ENCODE results near the gene RERE.

The RERE gene

DNA sequence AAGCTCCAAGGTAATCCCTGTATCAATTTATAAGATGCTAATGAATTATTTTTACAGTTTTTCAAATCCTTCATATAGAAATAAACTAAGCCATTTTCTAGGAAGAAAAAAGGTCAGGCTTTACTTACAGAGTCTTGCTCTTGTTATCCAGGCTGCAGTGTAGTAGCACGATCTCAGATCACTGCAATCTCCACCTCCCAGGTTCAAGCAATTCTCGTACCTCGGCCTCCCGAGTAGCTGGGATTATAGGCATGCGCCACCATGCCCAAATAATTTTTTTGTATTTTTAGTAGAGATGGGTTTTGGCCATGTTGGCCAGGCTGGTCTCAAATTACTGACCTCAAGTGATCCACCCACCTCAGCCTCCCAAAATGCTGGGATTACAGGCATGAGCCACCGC, 27.0 kb downstream of the RERE start:
- H3K4me1 ChIP-seq (ENCODE audit: control insufficient read depth, insufficient read depth, low read length) = peaks cover 6% of the 10 kb centered on the region; the same call in 1 of the 2 replicates
- ChIA-PET CTCF (interaction anchor here (3.1 kb wide), 1 partner anchor 59 kb away, joined by 11 read pairs; no protein-coding TSS in a partner anchor), POLR2A (no interaction called here)
- no peaks in the 10 kb centered on the region; a peak in 1 of 3 replicates for H3K36me3 ChIP-seq (ENCODE audit: control insufficient read depth in 2 of 2, insufficient read depth in 1 of 2, low read length in 2 of 2)
- H3K9me3 ChIP-seq (ENCODE audit: control insufficient read depth, insufficient read depth, low read depth, low read length) = no peaks in the 10 kb centered on the region
- no peak overlapping the region for H3K27ac ChIP-seq (ENCODE audit: extremely low read depth, low read depth, low read length)
- no peak for TF ChIP-seq PRDM4 (tag by site-specific recombination; IDR thresholded peaks at IDR 0.05)
- TF ChIP-seq ZNF169 (tag by site-specific recombination; IDR thresholded peaks at IDR 0.05) = no peak
- TF ChIP-seq KLF17 (tag by site-specific recombination; IDR thresholded peaks at IDR 0.05) = no peak
- TF ChIP-seq ZBTB44 (tag by site-specific recombination; IDR thresholded peaks at IDR 0.05) = no peak
- TF ChIP-seq ZNF701 (tag by site-specific recombination; IDR thresholded peaks at IDR 0.05) = no peak
- no peak for TF ChIP-seq ZNF202 (tag by site-specific recombination; IDR thresholded peaks at IDR 0.05; ENCODE audit: borderline replicate concordance)
- TF ChIP-seq ZNF670 (tag by site-specific recombination; IDR thresholded peaks at IDR 0.05; ENCODE audit: low read depth) = no peak
- no peak for TF ChIP-seq ZSCAN4 (tag by site-specific recombination; IDR thresholded peaks at IDR 0.05)
- no peak for TF ChIP-seq ZFP37 (tag by site-specific recombination; IDR thresholded peaks at IDR 0.05)
- no peak for TF ChIP-seq ZFHX2 (tag by site-specific recombination; conservative IDR thresholded peaks at IDR 0.05)
- TF ChIP-seq ZNF394 (tag by site-specific recombination; IDR thresholded peaks at IDR 0.05; ENCODE audit: borderline replicate concordance) = no peak
- TF ChIP-seq ZNF654 (tag by site-specific recombination; IDR thresholded peaks at IDR 0.05; ENCODE audit: low read depth) = no peak
- no peak for TF ChIP-seq ZNF488 (tag by site-specific recombination; IDR thresholded peaks at IDR 0.05)
- TF ChIP-seq ZFP69B (tag by site-specific recombination; IDR thresholded peaks at IDR 0.05) = no peak
- no peak for TF ChIP-seq AEBP2 (tag by site-specific recombination; IDR thresholded peaks at IDR 0.05; ENCODE audit: borderline replicate concordance)
- TF ChIP-seq ZNF544 (tag by site-specific recombination; IDR thresholded peaks at IDR 0.05) = no peak
- TF ChIP-seq ZNF571 (tag by site-specific recombination; IDR thresholded peaks at IDR 0.05) = no peak
- no peak for TF ChIP-seq ZNF155 (tag by site-specific recombination; IDR thresholded peaks at IDR 0.05)
- no peak for TF ChIP-seq YY1 (tag by site-specific recombination; IDR thresholded peaks at IDR 0.05)
- no peak for TF ChIP-seq TRIM28 (IDR thresholded peaks at IDR 0.05; ENCODE audit: borderline replicate concordance, low read length)
- H3K4me3 ChIP-seq (ENCODE audit: low read depth, low read length) = no peak overlapping the region

All from HEK293 (cell line).